Right lobe of liver (tissue), 6 donors: ENCODE results near the gene EDN1. TPM values are rescaled to one million over a fixed set of nuclear protein-coding genes. Genes with fewer than 3 reads are reported as not detected.

ENCODE experiments used
- ATAC-seq, 4 donors: fragments of 200-7000 bp; cut with Tn5 transposase; one replicate each; pipeline ENCODE4 v1.9.1; 2020; ENCODE audit warnings: mild to moderate bottlenecking in 4 of 4, moderate library complexity in 4 of 4
- DNase-seq, 3 donors: peaks; one replicate each; pipeline ENCODE4 v3.0.0-alpha.2; 2020
- H3K27ac ChIP-seq, 3 donors: fragments of 200-600 bp; one replicate each; pipeline ENCODE4 v1.8.0; 2022
- H3K27me3 ChIP-seq, 2 donors: fragments of 200-600 bp; one replicate each; pipeline ENCODE4 v1.8.0; 2022
- H3K36me3 ChIP-seq, 4 donors: fragments of 200-600 bp; sonication (generic) in 1 of 4; one replicate each; pipeline versions ENCODE4 v1.5.1 to v1.8.0; 2017 to 2022; ENCODE audit warnings: control low read depth in 1 of 4
- H3K4me1 ChIP-seq, 4 donors: fragments of 200-600 bp; sonication (generic) in 1 of 4; one replicate each; pipeline versions ENCODE4 v1.5.1 to v1.8.0; 2017 to 2022; ENCODE audit warnings: control low read depth in 1 of 4
- H3K4me3 ChIP-seq, 3 donors: fragments of 200-600 bp; one replicate each; pipeline ENCODE4 v1.8.0; 2022
- H3K9me3 ChIP-seq, 4 donors: fragments of 200-600 bp; sonication (generic) in 1 of 4; one replicate each; pipeline versions ENCODE4 v1.5.1 to v1.8.0; 2017 to 2022; ENCODE audit warnings: control low read depth in 1 of 4
- POLR2A ChIP-seq: fragments of 450-650 bp; IDR thresholded peaks from one replicate; pipeline ENCODE4 v1.6.1; 2017; ENCODE audit warnings: antibody characterized with exemption, mild to moderate bottlenecking
- WGBS: methylation state at CpG from one replicate; pipeline ENCODE4 v1.1.6; 2018; ENCODE audit warnings: low coverage, low lambda C conversion rate; ENCODE audit not compliant: insufficient coverage; ENCODE audit errors: missing lambda C conversion rate; 5-methylcytosine and 5-hydroxymethylcytosine counted together
- intact Hi-C, 2 donors: fragments of 100-400 bp; cut with DNase I; formaldehyde crosslinking; loops; one replicate each; pipeline versions ENCODE4 v1.11.2 to v1.14.1; 2022
- total RNA-seq, 6 experiments: library from RNA; depleted of rRNA in 2 of 6; stranded (reverse); fragments of >200 nt in 2 of 6; fragmentation: NEBNext Ultra II Directional in 3 of 6; extraction: Animal tissue kit (Norgen Biotek cat#: 25700) in 3 of 6; gene quantifications; one replicate each; pipeline versions ENCODE4 v1.1.0 to v1.2.4, GENCODE V29; 2016 to 2023
- TF ChIP-seq, protein P1 (sequence below), 4 donors: fragments of 200-600 bp in 3 of 4; fragments of 450-650 bp in 1 of 4; IDR thresholded peaks; one replicate each; pipeline versions ENCODE4 v1.5.1 to v1.8.0; 2016 to 2022; ENCODE audit warnings: antibody characterized with exemption in 4 of 4, mild to moderate bottlenecking in 2 of 4
- donor health status: DM: no; HTN: yes; CAD: no.
- donor health status: DM: no; HTN: no; CAD: no.
- donor health status: DM: no; HTN: no; CAD: no.
- donor health status: DM: no; HTN: yes; CAD: no.
- donor health status: DM: no; HTN: yes; CAD: no.

The EDN1 gene
- total RNA-seq, 6 experiments from 2014 or later, result 0.18 to 6.8 (median 1.4) TPM

DNA sequence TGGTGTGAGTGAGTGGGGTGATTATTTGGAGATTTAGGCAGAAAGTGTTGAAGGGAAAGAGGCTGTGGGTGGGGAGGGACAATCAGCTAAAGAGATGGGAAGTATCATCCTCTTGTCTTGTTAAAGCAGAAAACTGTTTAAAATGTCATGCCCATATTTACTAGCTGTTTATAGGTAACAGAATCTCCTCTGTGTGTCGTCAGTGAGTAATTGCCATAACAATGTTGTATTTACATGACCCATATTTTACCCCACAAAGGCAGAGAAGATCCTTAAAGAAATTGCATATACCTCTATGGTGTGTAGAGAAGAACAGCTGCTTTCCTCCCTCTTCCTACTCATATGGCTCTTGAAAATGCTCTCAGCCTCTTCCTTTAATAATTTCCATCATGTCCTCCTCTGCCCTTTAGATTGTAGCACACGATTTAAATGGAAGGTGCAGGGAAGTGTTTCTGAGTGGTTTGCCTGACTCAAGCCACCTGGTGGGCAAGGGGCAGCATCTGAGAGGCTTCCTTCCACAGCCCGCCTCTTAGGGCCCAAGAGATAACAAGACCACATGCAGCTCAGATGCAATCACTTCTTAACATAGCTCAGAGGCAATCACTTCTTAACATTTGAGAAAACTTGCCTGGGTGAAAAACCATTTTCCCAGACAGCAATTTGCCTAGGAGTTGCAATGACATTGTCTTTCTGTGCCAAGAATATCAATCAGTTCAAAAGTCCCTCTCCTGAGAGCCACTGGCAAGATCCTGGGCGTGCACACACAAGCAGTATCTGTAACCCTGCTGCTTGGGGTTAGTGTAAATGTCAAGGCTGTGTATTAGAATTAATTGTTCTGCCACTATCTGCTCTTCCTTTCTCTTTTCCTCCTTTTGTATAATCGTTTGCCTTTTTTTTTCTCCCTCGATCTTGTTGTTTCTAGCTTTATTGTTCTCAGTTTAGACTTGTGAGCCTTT lies 44.1 kb upstream of the EDN1 start:
- no peaks in the 10 kb centered on the region for H3K36me3 ChIP-seq
- peak; percentile 34 to 59 (median 40) for ATAC-seq
- DNase-seq, result no peak
- no peak overlapping the region for H3K27ac ChIP-seq
- H3K4me3 ChIP-seq, result no peak overlapping the region
- no peaks in the 10 kb centered on the region for H3K27me3 ChIP-seq
- H3K9me3 ChIP-seq, result no peaks in the 10 kb centered on the region
- 65% methylated on average over 6 of the region's 6 CpGs for WGBS
- H3K4me1 ChIP-seq, result no peaks in the 10 kb centered on the region
- intact Hi-C loops, result no loop called here
- no peak for TF ChIP-seq POLR2A
- TF ChIP-seq, protein P1, sequence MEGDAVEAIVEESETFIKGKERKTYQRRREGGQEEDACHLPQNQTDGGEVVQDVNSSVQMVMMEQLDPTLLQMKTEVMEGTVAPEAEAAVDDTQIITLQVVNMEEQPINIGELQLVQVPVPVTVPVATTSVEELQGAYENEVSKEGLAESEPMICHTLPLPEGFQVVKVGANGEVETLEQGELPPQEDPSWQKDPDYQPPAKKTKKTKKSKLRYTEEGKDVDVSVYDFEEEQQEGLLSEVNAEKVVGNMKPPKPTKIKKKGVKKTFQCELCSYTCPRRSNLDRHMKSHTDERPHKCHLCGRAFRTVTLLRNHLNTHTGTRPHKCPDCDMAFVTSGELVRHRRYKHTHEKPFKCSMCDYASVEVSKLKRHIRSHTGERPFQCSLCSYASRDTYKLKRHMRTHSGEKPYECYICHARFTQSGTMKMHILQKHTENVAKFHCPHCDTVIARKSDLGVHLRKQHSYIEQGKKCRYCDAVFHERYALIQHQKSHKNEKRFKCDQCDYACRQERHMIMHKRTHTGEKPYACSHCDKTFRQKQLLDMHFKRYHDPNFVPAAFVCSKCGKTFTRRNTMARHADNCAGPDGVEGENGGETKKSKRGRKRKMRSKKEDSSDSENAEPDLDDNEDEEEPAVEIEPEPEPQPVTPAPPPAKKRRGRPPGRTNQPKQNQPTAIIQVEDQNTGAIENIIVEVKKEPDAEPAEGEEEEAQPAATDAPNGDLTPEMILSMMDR (IDR thresholded peaks at IDR 0.05), result no peak

DNA sequence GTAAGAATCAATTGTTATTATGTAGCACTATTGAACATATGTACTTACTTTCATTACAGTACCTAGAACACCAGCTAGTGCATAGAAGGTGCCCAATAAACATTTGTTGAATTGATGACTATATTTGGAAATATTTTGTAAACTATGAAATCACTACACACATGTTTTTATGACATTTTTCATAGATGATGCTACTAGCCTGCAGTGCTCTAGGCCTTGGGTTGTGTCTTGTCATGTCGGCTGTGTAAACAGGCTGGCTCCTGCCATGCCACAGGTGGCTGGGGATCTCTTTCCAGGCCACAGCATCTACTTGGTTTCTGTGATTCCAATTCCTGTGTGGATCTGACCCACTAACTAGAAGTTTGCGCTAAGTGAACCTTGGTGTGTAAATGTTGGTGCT lies 43.3 kb upstream of the EDN1 start:
- 86% methylated on average over 1 of the region's 2 CpGs for WGBS
- TF ChIP-seq POLR2A, result no peak
- TF ChIP-seq, protein P1 (IDR thresholded peaks at IDR 0.05), result no peak
- Histone ChIP-seq H3K4me1 (no peaks in the 10 kb centered on the region), H3K36me3 (no peaks in the 10 kb centered on the region), H3K27me3 (no peaks in the 10 kb centered on the region), H3K9me3 (no peaks in the 10 kb centered on the region), H3K27ac (no peak overlapping the region), H3K4me3 (no peak overlapping the region)
- ATAC-seq (no peak), DNase-seq (no peak)
- intact Hi-C loops, result no loop called here

DNA sequence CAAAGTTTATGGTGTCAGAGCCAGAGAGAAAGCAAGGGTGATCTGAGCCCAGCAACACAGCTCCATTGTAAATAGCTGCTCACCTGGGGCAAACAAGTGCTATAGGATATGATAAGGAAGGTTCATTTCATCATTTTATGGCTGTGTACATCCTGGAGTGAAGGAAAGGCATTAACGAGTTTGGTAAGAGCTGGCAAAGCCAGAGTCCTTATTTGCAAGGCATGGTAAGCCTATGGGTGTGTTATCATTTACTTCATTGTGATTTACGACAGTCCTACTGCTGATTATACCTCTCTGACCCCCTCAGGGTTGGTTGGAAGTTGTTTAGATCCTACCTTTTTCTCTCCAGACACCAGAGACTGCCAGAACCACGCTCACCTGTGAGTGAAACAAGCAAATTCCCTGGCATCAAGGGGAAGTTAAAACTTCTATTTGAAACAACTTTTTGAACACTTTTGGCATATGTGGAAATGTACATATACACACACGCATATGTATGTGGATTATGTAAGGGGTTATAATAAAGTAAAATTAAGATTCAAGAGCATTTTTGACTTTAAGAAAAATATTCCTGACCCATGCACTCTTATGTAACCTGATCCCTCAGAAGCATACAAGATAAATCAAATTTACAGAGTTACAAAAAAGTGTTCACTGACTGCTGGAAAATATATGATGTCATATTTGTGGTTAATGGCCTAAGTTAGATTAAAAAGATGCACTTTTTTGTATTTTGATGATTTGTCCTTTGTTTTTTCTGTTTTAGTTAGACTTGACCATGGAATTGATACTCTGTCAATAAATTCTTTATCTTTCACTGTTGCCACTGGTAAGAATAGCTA lies 40.4 kb upstream of the EDN1 start:
- no peak overlapping the region for H3K27ac ChIP-seq
- TF ChIP-seq POLR2A, result no peak
- TF ChIP-seq, protein P1 (IDR thresholded peaks at IDR 0.05), result no peak
- no peaks in the 10 kb centered on the region for H3K36me3 ChIP-seq
- ATAC-seq (no peak), DNase-seq (no peak)
- no peak overlapping the region for H3K4me3 ChIP-seq
- no peaks in the 10 kb centered on the region for H3K27me3 ChIP-seq
- 83% methylated on average over 4 of the region's 4 CpGs for WGBS
- H3K4me1 ChIP-seq, result no peaks in the 10 kb centered on the region
- intact Hi-C loops, result no loop called here
- H3K9me3 ChIP-seq, result no peaks in the 10 kb centered on the region

DNA sequence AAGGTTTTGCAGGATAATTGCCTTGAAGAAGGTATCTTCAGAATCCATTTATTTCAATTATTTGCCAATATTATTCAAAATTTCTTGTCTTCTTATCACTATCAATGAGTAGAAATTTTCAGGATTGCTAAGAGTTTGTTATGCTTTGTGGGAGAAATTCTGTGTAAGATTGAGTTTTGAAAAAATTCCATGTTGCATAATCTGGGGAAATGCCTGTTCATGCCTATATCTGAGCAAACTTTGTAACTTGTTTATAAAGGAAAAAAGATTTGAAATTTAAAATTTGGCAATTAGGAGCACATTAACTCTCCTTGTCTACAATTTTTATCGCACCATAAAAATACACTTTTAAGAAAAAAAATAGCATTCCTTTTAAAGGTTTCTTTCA lies 39.8 kb upstream of the EDN1 start:
- H3K4me3 ChIP-seq, result no peak overlapping the region
- 92% methylated on average over 1 of the region's 1 CpG for WGBS
- H3K27ac ChIP-seq, result no peak overlapping the region
- ATAC-seq, result no peak
- H3K36me3 ChIP-seq, result no peaks in the 10 kb centered on the region
- TF ChIP-seq, protein P1 (IDR thresholded peaks at IDR 0.05), result no peak
- TF ChIP-seq POLR2A, result no peak
- no peak for DNase-seq
- no peaks in the 10 kb centered on the region for H3K27me3 ChIP-seq
- intact Hi-C loops, result no loop called here
- no peaks in the 10 kb centered on the region for H3K4me1 ChIP-seq
- H3K9me3 ChIP-seq, result no peaks in the 10 kb centered on the region
